ENCODE results near the gene IKBKG.
"Not testable (repeated sequence)": the region's sequence is repeated elsewhere in the genome, so short reads cannot be mapped to it uniquely, and the experiment has no call there.

IKBKG gene

GRCh38 chrX:154605566-154605965 is 58.1 kb downstream of the IKBKG start:
- no peak for DNase-seq (ENCODE audit: low read depth)

GRCh38 chrX:154607370-154607769 is 60.0 kb downstream of the IKBKG start:
- no peak for DNase-seq (ENCODE audit: low read depth)

- DNase-seq (ENCODE audit: low read depth), result not testable (repeated sequence)
These were observed 60.6 kb downstream of the IKBKG start for GRCh38 chrX:154607976-154608375.

GRCh38 chrX:154608823-154609222 is 61.4 kb downstream of the IKBKG start:
- not testable (repeated sequence) for DNase-seq (ENCODE audit: low read depth)

GRCh38 chrX:154611146-154611545 is 63.7 kb downstream of the IKBKG start:
- DNase-seq (ENCODE audit: low read depth), result not testable (repeated sequence)

GRCh38 chrX:154613586-154613985 is 66.2 kb downstream of the IKBKG start:
- DNase-seq (ENCODE audit: low read depth), result not testable (repeated sequence)
